H9 (cell line): ENCODE measurements around the gene DNAJC15. TPM values are rescaled to one million over a fixed set of nuclear protein-coding genes. Genes with fewer than 3 reads are reported as not detected.
A peak's percentile ranks its signal among the peaks of the same experiment; 100 is the strongest.

Experiments
- DNase-seq: peaks from one replicate; pipeline ENCODE4 v3.0.0-alpha.2; 2017
- H2AFZ ChIP-seq: one replicate; pipeline ENCODE4 v1.6.1; 2013; ENCODE audit warnings: mild to moderate bottlenecking, low read length, control low read depth, moderate library complexity
- H2AK5ac ChIP-seq: 2 replicates; pipeline ENCODE4 v1.6.1; 2013; ENCODE audit warnings: low read length, control low read depth, mixed read lengths; ENCODE audit not compliant: insufficient read length
- H2BK120ac ChIP-seq: one replicate; pipeline ENCODE4 v1.6.1; 2013; ENCODE audit warnings: low read depth, mild to moderate bottlenecking, low read length, control low read depth, inconsistent platforms; ENCODE audit not compliant: poor library complexity, severe bottlenecking
- H2BK12ac ChIP-seq: 2 replicates; pipeline ENCODE4 v1.6.1; 2013; ENCODE audit warnings: low read length, control low read depth, mixed read lengths, low read depth; ENCODE audit not compliant: insufficient read length
- H2BK15ac ChIP-seq: 2 replicates; pipeline ENCODE4 v1.6.1; 2013; ENCODE audit warnings: low read depth, low read length, control low read depth
- H2BK20ac ChIP-seq: one replicate; pipeline ENCODE4 v1.6.1; 2013; ENCODE audit warnings: low read depth, mild to moderate bottlenecking, low read length, control low read depth, inconsistent platforms; ENCODE audit not compliant: poor library complexity, severe bottlenecking
- H2BK5ac ChIP-seq: 2 replicates; pipeline ENCODE4 v1.6.1; 2013; ENCODE audit warnings: low read length, control low read depth, mixed read lengths; ENCODE audit not compliant: insufficient read length
- H3K14ac ChIP-seq: 2 replicates; pipeline ENCODE4 v1.6.1; 2013; ENCODE audit warnings: low read length, control low read depth; ENCODE audit not compliant: insufficient read depth
- H3K18ac ChIP-seq: 2 replicates; pipeline ENCODE4 v1.6.1; 2013; ENCODE audit warnings: low read depth, mild to moderate bottlenecking, mixed read lengths, low read length, control low read depth; ENCODE audit not compliant: insufficient read length
- H3K23ac ChIP-seq: 2 replicates; pipeline ENCODE4 v1.6.1; 2013; ENCODE audit warnings: low read length, control low read depth, mixed read lengths, low read depth; ENCODE audit not compliant: insufficient read length
- H3K23me2 ChIP-seq: 2 replicates; pipeline ENCODE4 v1.6.1; 2013; ENCODE audit warnings: low read depth, mild to moderate bottlenecking, mixed read lengths, low read length, control low read depth; ENCODE audit not compliant: insufficient read length, poor library complexity, severe bottlenecking
- H3K27ac ChIP-seq: 2 replicates; pipeline ENCODE4 v1.5.1; 2013; ENCODE audit warnings: low read length, control low read depth, mixed read lengths, low read depth; ENCODE audit not compliant: insufficient read length
- H3K27me3 ChIP-seq: 2 replicates; pipeline ENCODE4 v1.6.1; 2013; ENCODE audit warnings: low read length, control low read depth, inconsistent platforms; ENCODE audit not compliant: insufficient read depth
- H3K4ac ChIP-seq: 2 replicates; pipeline ENCODE4 v1.6.1; 2013; ENCODE audit warnings: low read depth, mild to moderate bottlenecking, control low read depth, inconsistent platforms, low read length, moderate library complexity
- H3K4me1 ChIP-seq: 2 replicates; pipeline ENCODE4 v1.6.1; 2013; ENCODE audit warnings: low read length, control low read depth, inconsistent platforms; ENCODE audit not compliant: insufficient read depth
- H3K4me2 ChIP-seq: 2 replicates; pipeline ENCODE4 v1.6.1; 2013; ENCODE audit warnings: low read length, control low read depth, mixed read lengths; ENCODE audit not compliant: insufficient read length, insufficient read depth
- H3K56ac ChIP-seq: 2 replicates; pipeline ENCODE4 v1.6.1; 2013; ENCODE audit warnings: low read depth, mild to moderate bottlenecking, mixed read lengths, low read length, control low read depth; ENCODE audit not compliant: insufficient read length
- H3K79me1 ChIP-seq: 2 replicates; pipeline ENCODE4 v1.6.1; 2013; ENCODE audit warnings: low read depth, mild to moderate bottlenecking, moderate library complexity, low read length, control low read depth, inconsistent platforms; ENCODE audit not compliant: insufficient read depth, poor library complexity, severe bottlenecking
- H3K79me2 ChIP-seq: 2 replicates; pipeline ENCODE4 v1.6.1; 2013; ENCODE audit warnings: low read length, control low read depth, inconsistent platforms; ENCODE audit not compliant: insufficient read depth
- H3K9ac ChIP-seq: 2 replicates; pipeline ENCODE4 v1.6.1; 2013; ENCODE audit warnings: low read length, control low read depth, mixed read lengths; ENCODE audit not compliant: insufficient read length; ENCODE audit errors: extremely low read depth
- H3K9me3 ChIP-seq: one replicate; pipeline ENCODE4 v1.6.1; 2013; ENCODE audit warnings: low read depth, low read length, inconsistent platforms; ENCODE audit not compliant: control insufficient read depth
- H3T11ph ChIP-seq: one replicate; pipeline ENCODE4 v1.6.1; 2013; ENCODE audit warnings: mild to moderate bottlenecking, low read length, control low read depth, inconsistent platforms
- H4K20me1 ChIP-seq: one replicate; pipeline ENCODE4 v1.6.1; 2013; ENCODE audit not compliant: control insufficient read depth, insufficient read length, insufficient read depth
- H4K5ac ChIP-seq: 2 replicates; pipeline ENCODE4 v1.6.1; 2013; ENCODE audit warnings: low read depth, mild to moderate bottlenecking, mixed read lengths, low read length, control low read depth; ENCODE audit not compliant: insufficient read length
- H4K8ac ChIP-seq: replicated peaks from 2 replicates; pipeline ENCODE4 v1.6.1; 2013; ENCODE audit warnings: low read length, control low read depth, mixed read lengths, low read depth; ENCODE audit not compliant: insufficient read length
- H4K91ac ChIP-seq: 2 replicates; pipeline ENCODE4 v1.6.1; 2013; ENCODE audit warnings: low read depth, mild to moderate bottlenecking, moderate library complexity, mixed read lengths, low read length, control low read depth; ENCODE audit not compliant: insufficient read length
- H3K27ac Mint-ChIP-seq, 3 experiments: 2 replicates in 2 of 3; 3 replicates in 1 of 3; pipeline ENCODE4 v1.8.0; 2020 to 2021; ENCODE audit warnings: mixed read lengths in 3 of 3, mild to moderate bottlenecking in 1 of 3, moderate library complexity in 1 of 3
- H3K27me3 Mint-ChIP-seq: 2 replicates; pipeline ENCODE4 v1.8.0; 2021; ENCODE audit warnings: low read depth, mild to moderate bottlenecking, moderate library complexity, mixed read lengths
- H3K36me3 Mint-ChIP-seq, 3 experiments: 2 replicates in 2 of 3; 3 replicates in 1 of 3; pipeline ENCODE4 v1.8.0; 2020 to 2021; ENCODE audit warnings: low read depth in 3 of 3, mixed read lengths in 3 of 3; ENCODE audit not compliant: insufficient read depth in 1 of 3
- H3K4me1 Mint-ChIP-seq, 2 experiments: 2 replicates each; pipeline ENCODE4 v1.8.0; 2020; ENCODE audit warnings: mixed read lengths in 2 of 2
- H3K4me3 Mint-ChIP-seq, 2 experiments: 2 replicates in 1 of 2; 3 replicates in 1 of 2; pipeline ENCODE4 v1.8.0; 2020 to 2021; ENCODE audit warnings: mild to moderate bottlenecking in 2 of 2, mixed read lengths in 2 of 2, moderate library complexity in 1 of 2
- H3K9me3 Mint-ChIP-seq, 2 experiments: 2 replicates in 1 of 2; 3 replicates in 1 of 2; pipeline ENCODE4 v1.8.0; 2020; ENCODE audit warnings: mild to moderate bottlenecking in 2 of 2, mixed read lengths in 2 of 2, moderate library complexity in 1 of 2
- WGBS: extraction: QIAGEN DNeasy Blood & Tissue Kit; methylation state at CpG from one replicate; pipeline ENCODE4 v1.1.7; 2013; ENCODE audit warnings: missing lambda C conversion rate, low lambda C conversion rate, mixed read lengths; ENCODE audit not compliant: insufficient read length; ENCODE audit errors: extremely low coverage; 5-methylcytosine and 5-hydroxymethylcytosine counted together
- total RNA-seq: library from RNA; stranded (reverse); gene quantifications from 2 replicates; pipeline ENCODE4 v1.2.1, GENCODE V29; 2021
- TF ChIP-seq, protein P1 (sequence below): fragments of 200-600 bp; sonication (generic); conservative IDR thresholded peaks from 3 replicates; pipeline ENCODE4 v1.8.0; 2021; ENCODE audit warnings: antibody characterized with exemption, mild to moderate bottlenecking

Gene DNAJC15
- total RNA-seq, 1 experiment from 2014 or later: 13.4 TPM

GRCh38 chr13:42991898-42992763 lies 31.3 kb upstream of the DNAJC15 start, which contains the start of gene EPSTI1:
Gene EPSTI1, minus strand, starts transcription at chr13:42992241. Its CDS starts 76 bp downstream, at chr13:42992165.
- no peaks in the 10 kb centered on the region for H3K9me3 ChIP-seq
- peaks cover 10 to 11% of the 10 kb centered on the region in 2 experiments for H3K4me1 Mint-ChIP-seq
- no peak within 1 kb of the TSS for H3K4ac ChIP-seq
- no peak within 1 kb of the TSS for H4K8ac ChIP-seq
- TF ChIP-seq, protein P1, sequence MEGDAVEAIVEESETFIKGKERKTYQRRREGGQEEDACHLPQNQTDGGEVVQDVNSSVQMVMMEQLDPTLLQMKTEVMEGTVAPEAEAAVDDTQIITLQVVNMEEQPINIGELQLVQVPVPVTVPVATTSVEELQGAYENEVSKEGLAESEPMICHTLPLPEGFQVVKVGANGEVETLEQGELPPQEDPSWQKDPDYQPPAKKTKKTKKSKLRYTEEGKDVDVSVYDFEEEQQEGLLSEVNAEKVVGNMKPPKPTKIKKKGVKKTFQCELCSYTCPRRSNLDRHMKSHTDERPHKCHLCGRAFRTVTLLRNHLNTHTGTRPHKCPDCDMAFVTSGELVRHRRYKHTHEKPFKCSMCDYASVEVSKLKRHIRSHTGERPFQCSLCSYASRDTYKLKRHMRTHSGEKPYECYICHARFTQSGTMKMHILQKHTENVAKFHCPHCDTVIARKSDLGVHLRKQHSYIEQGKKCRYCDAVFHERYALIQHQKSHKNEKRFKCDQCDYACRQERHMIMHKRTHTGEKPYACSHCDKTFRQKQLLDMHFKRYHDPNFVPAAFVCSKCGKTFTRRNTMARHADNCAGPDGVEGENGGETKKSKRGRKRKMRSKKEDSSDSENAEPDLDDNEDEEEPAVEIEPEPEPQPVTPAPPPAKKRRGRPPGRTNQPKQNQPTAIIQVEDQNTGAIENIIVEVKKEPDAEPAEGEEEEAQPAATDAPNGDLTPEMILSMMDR: no peak
- H2BK120ac ChIP-seq: no peak within 1 kb of the TSS
- no peak within 1 kb of the TSS for H4K91ac ChIP-seq
- H3K79me2 ChIP-seq: no peaks in the 10 kb centered on the region
- no peak within 1 kb of the TSS for H2BK15ac ChIP-seq
- no peaks in the 10 kb centered on the region for H3K36me3 Mint-ChIP-seq
- peak within 1 kb of the TSS; percentile 70 to 80 for H3K4me3 Mint-ChIP-seq
- no CpG with 5 or more reads among the region's 45 CpGs for WGBS
- H3K27ac Mint-ChIP-seq: no peak within 1 kb of the TSS
- no peak within 1 kb of the TSS for H3K14ac ChIP-seq
- peaks cover 33% of the 10 kb centered on the region for H3K27me3 Mint-ChIP-seq
- H2BK5ac ChIP-seq: no peak within 1 kb of the TSS
- no peaks in the 10 kb centered on the region for H3K4me1 ChIP-seq
- H3T11ph ChIP-seq: no peak within 1 kb of the TSS
- no peaks in the 10 kb centered on the region for H4K20me1 ChIP-seq
- no peak within 1 kb of the TSS for H2BK20ac ChIP-seq
- H2BK12ac ChIP-seq: no peak within 1 kb of the TSS
- H3K9ac ChIP-seq: no peak within 1 kb of the TSS
- H3K27ac ChIP-seq: no peak within 1 kb of the TSS
- DNase-seq: peak; percentile 60
- no peak within 1 kb of the TSS for H3K56ac ChIP-seq
- H3K18ac ChIP-seq: no peak within 1 kb of the TSS
- no peaks in the 10 kb centered on the region; the same call in 1 of the 2 replicates for H3K27me3 ChIP-seq
- H3K4me2 ChIP-seq: peak within 1 kb of the TSS; percentile 57
- H2AK5ac ChIP-seq: no peak within 1 kb of the TSS
- H3K79me1 ChIP-seq: no peaks in the 10 kb centered on the region
- H3K23me2 ChIP-seq: peaks cover 12% of the 10 kb centered on the region
- no peak within 1 kb of the TSS for H2AFZ ChIP-seq
- no peak within 1 kb of the TSS for H3K23ac ChIP-seq
- H3K9me3 Mint-ChIP-seq: no peaks in the 10 kb centered on the region
- H4K5ac ChIP-seq: no peak within 1 kb of the TSS
